K562 (cell line): ENCODE measurements around the gene PDE11A. TPM values are rescaled to one million over a fixed set of nuclear protein-coding genes. Genes with fewer than 3 reads are reported as not detected.

Source experiments
- ATAC-seq: fragments of 200-7000 bp; cut with Tn5 transposase; 3 replicates; pipeline ENCODE4 v1.9.1; 2020; ENCODE audit warnings: moderate library complexity
- BruUV-seq: library from RNA; stranded (reverse); fragments of 400-500 nt; replicated peaks from 2 replicates; lab custom pipeline; 2021; lab: Mats Ljungman, UMichigan
- CTCF ChIA-PET: fragments of 300-600 bp; formaldehyde crosslinking; extraction: SDS; loops from one replicate; lab custom pipeline; 2021; ENCODE audit warnings: low intra/inter-chr PET ratio; lab: Yijun Ruan, JAX
- POLR2A ChIA-PET: fragments of 300-600, 350-650 bp; sonication (Branson Sonifier 250); formaldehyde crosslinking; extraction: SDS; loops from one replicate; lab custom pipeline; 2021; ENCODE audit warnings: antibody characterized with exemption, inconsistent platforms; lab: Yijun Ruan, JAX
- DNase-seq, 4 experiments: peaks; one replicate each; pipeline versions ENCODE4 v3.0.0 to v3.0.0-alpha.2; 2011 to 2018; ENCODE audit warnings: low spot score in 3 of 4, mixed read lengths in 3 of 4; ENCODE audit errors: extremely low read depth in 1 of 4
- FAIRE-seq: peaks from 2 replicates; lab custom pipeline; 2011; peaks lifted over from hg19 to GRCh38; lab: Jason Lieb, UNC
- H2AFZ ChIP-seq: 2 replicates; pipeline ENCODE4 v1.6.0; 2011; ENCODE audit warnings: low read depth, low read length, control low read depth, inconsistent platforms
- H3K27ac ChIP-seq: fragments of 200-600 bp; 3 replicates; pipeline ENCODE4 v1.8.0; 2011; ENCODE audit warnings: low read depth, mild to moderate bottlenecking, control low read depth, inconsistent platforms, low read length, moderate library complexity, mixed read lengths; ENCODE audit errors: extremely low read depth
- H3K27me3 ChIP-seq, 2 experiments: fragments of 300-600 bp in 1 of 2; 2 replicates in 1 of 2; 3 replicates in 1 of 2; pipeline versions ENCODE4 v1.6.0 to v1.8.0; 2011; ENCODE audit warnings: inconsistent platforms in 2 of 2, low read length in 2 of 2, mild to moderate bottlenecking in 1 of 2, mixed read lengths in 1 of 2, moderate library complexity in 1 of 2; ENCODE audit not compliant: control insufficient read depth in 2 of 2, insufficient read depth in 2 of 2
- H3K36me3 ChIP-seq: fragments of 300-600 bp; 3 replicates; pipeline ENCODE4 v1.8.0; 2011; ENCODE audit warnings: mild to moderate bottlenecking, low read length, inconsistent platforms; ENCODE audit not compliant: control insufficient read depth, insufficient read depth
- H3K4me1 ChIP-seq, 2 experiments: fragments of 200-600 bp in 1 of 2; replicated peaks in 1 of 2; 2 replicates in 1 of 2; 3 replicates in 1 of 2; pipeline versions ENCODE4 v1.5.1 to v1.8.0; 2011; ENCODE audit warnings: inconsistent platforms in 2 of 2, low read length in 2 of 2, mild to moderate bottlenecking in 1 of 2, mixed read lengths in 1 of 2, moderate library complexity in 1 of 2; ENCODE audit not compliant: control insufficient read depth in 2 of 2, insufficient read depth in 2 of 2
- H3K4me2 ChIP-seq: 2 replicates; pipeline ENCODE4 v1.6.1; 2011; ENCODE audit warnings: low read length, control low read depth, inconsistent platforms, mixed read lengths; ENCODE audit not compliant: insufficient read depth
- H3K4me3 ChIP-seq: fragments of 200-600 bp; sonication (generic), shearing (Covaris generic); 2 replicates; pipeline ENCODE4 v1.5.1; 2016; ENCODE audit warnings: control low read depth, inconsistent platforms
- H3K79me2 ChIP-seq: fragments of 200-600 bp; 3 replicates; pipeline ENCODE4 v1.8.0; 2011; ENCODE audit warnings: low read length, inconsistent platforms; ENCODE audit not compliant: control insufficient read depth, insufficient read depth
- H3K9ac ChIP-seq, 2 experiments: 2 replicates each; pipeline versions ENCODE4 v1.6.0 to v1.6.1; 2011; ENCODE audit warnings: low read depth in 2 of 2, low read length in 2 of 2, control low read depth in 1 of 2, inconsistent platforms in 1 of 2, mild to moderate bottlenecking in 1 of 2, mixed read lengths in 1 of 2; ENCODE audit not compliant: insufficient read depth in 1 of 2
- H3K9me1 ChIP-seq: one replicate; pipeline ENCODE4 v1.6.0; 2011; ENCODE audit warnings: inconsistent platforms, mild to moderate bottlenecking, low read length, moderate library complexity; ENCODE audit not compliant: control insufficient read depth, insufficient read depth
- H3K9me3 ChIP-seq: replicated peaks from 2 replicates; pipeline ENCODE4 v1.5.1; 2011; ENCODE audit warnings: low read depth, low read length, inconsistent platforms; ENCODE audit not compliant: control insufficient read depth, insufficient read depth
- H4K20me1 ChIP-seq: replicated peaks from 2 replicates; pipeline ENCODE4 v1.6.1; 2011; ENCODE audit warnings: low read length, inconsistent platforms, mixed read lengths; ENCODE audit not compliant: control insufficient read depth, insufficient read depth
- BRCA1 ChIP-seq, 2 experiments: fragments of 450-650 bp in 1 of 2; sonication (generic) in 1 of 2; formaldehyde crosslinking in 1 of 2; IDR thresholded peaks; 2 replicates each; pipeline versions ENCODE4 v1.5.0 to v1.6.1; 2017 to 2020; ENCODE audit warnings: mild to moderate bottlenecking in 1 of 2, missing genetic modification reagents in 1 of 2
- HDAC8 ChIP-seq: fragments of 450-650 bp; IDR thresholded peaks from 2 replicates; pipeline ENCODE4 v1.6.1; 2016; ENCODE audit warnings: mild to moderate bottlenecking, missing genetic modification characterization, moderate library complexity, missing compliant biosample characterization
- MAZ ChIP-seq, 2 experiments: fragments of 450-650 bp in 1 of 2; sonication (generic) in 1 of 2; formaldehyde crosslinking; IDR thresholded peaks in 1 of 2; conservative IDR thresholded peaks in 1 of 2; 2 replicates each; pipeline versions ENCODE4 v1.4.0 to v1.5.0; 2020; ENCODE audit warnings: mild to moderate bottlenecking in 1 of 2, missing genetic modification reagents in 1 of 2
- MXI1 ChIP-seq: IDR thresholded peaks from 2 replicates; pipeline ENCODE4 v1.6.1; 2011; ENCODE audit warnings: low read depth, mild to moderate bottlenecking, improper control_type of control experiment, low read length
- ZNF165 ChIP-seq: fragments of 250-450 bp; sonication (Bioruptor Pico); IDR thresholded peaks from 2 replicates; pipeline ENCODE4 v1.4.0; 2020; ENCODE audit warnings: borderline replicate concordance
- ZNF232 ChIP-seq: sonication (generic); formaldehyde crosslinking; IDR thresholded peaks from 2 replicates; pipeline ENCODE4 v1.8.0; 2022; ENCODE audit warnings: mild to moderate bottlenecking, missing genetic modification reagents
- ZNF444 ChIP-seq: fragments of 250-450 bp; sonication (Bioruptor Pico); IDR thresholded peaks from 2 replicates; pipeline ENCODE4 v1.4.0; 2020; ENCODE audit warnings: mild to moderate bottlenecking, moderate library complexity
- ZNF668 ChIP-seq: fragments of 250-450 bp; sonication (Bioruptor Pico); IDR thresholded peaks from 2 replicates; pipeline ENCODE4 v1.8.0; 2022; ENCODE audit warnings: mild to moderate bottlenecking, inconsistent platforms
- WGBS: fragments of 100-300 bp; shearing (Covaris generic); methylation state at CpG from one replicate; pipeline ENCODE4 v1.1.6; 2016; ENCODE audit warnings: low coverage, mixed read lengths; ENCODE audit not compliant: insufficient coverage; ENCODE audit errors: missing lambda C conversion rate; 5-methylcytosine and 5-hydroxymethylcytosine counted together
- in situ Hi-C: fragments of 300-500 bp; cut with MboI; formaldehyde crosslinking; loops from 4 replicates; pipeline ENCODE4 v1.15.0; 2018; ENCODE audit warnings: inconsistent platforms, mixed read lengths
- intact Hi-C: fragments of 100-400 bp; cut with micrococcal nuclease; formaldehyde crosslinking; loops from 2 replicates; pipeline ENCODE4 v1.14.2; 2022
- polyA plus RNA-seq, 8 experiments: library from polyadenylated mRNA; depleted of rRNA in 4 of 8; stranded (reverse) in 5 of 8; unstranded in 3 of 8; fragments of >200 nt; fragmentation: Nextera tagmentation in 2 of 8; fragmentation: Illumina TruSeq in 1 of 8; extraction: Ambion mirVana in 2 of 8; extraction: Trizol in 1 of 8; gene quantifications; 2 replicates each; pipeline versions ENCODE4 v1.2.1 to v1.2.3, GENCODE V29; 2011 to 2014; ENCODE audit warnings: inconsistent platforms in 1 of 8, missing spikeins in 1 of 8
- total RNA-seq, 7 experiments: library from RNA; depleted of rRNA in 6 of 7; stranded (reverse); fragments of >200 nt in 6 of 7; fragmentation: Illumina TruSeq in 2 of 7; extraction: Trizol in 2 of 7; gene quantifications; 2 replicates each; pipeline versions ENCODE4 v1.2.1 to v1.2.3, GENCODE V29; 2011 to 2021; ENCODE audit warnings: low replicate concordance in 1 of 7
- TF ChIP-seq, protein P1 (sequence below), 2 experiments: IDR thresholded peaks; 2 replicates each; pipeline ENCODE4 v1.6.1; 2011; ENCODE audit warnings: borderline replicate concordance in 1 of 2, control low read depth in 1 of 2, low read depth in 1 of 2, low read length in 1 of 2, mild to moderate bottlenecking in 1 of 2, mixed read lengths in 1 of 2, moderate library complexity in 1 of 2; ENCODE audit not compliant: insufficient read depth in 1 of 2, insufficient read length in 1 of 2, poor library complexity in 1 of 2, severe bottlenecking in 1 of 2; ENCODE audit errors: extremely low read depth in 1 of 2
- TF ChIP-seq, protein P2 (sequence below): IDR thresholded peaks from 2 replicates; pipeline ENCODE4 v1.6.1; 2014; ENCODE audit warnings: antibody characterized with exemption
- TF ChIP-seq, protein P3 (sequence below): fragments of 450-650 bp; formaldehyde crosslinking; IDR thresholded peaks from 2 replicates; pipeline ENCODE4 v1.4.0; 2020; ENCODE audit warnings: mild to moderate bottlenecking, moderate library complexity

Gene PDE11A
- total and polyA plus RNA-seq, 9 of the 15 experiments (the other 6 are each of a cell fraction or from before 2014, with no cell fraction given) = 3.2 to 22.1 (median 5.7) TPM

DNA sequence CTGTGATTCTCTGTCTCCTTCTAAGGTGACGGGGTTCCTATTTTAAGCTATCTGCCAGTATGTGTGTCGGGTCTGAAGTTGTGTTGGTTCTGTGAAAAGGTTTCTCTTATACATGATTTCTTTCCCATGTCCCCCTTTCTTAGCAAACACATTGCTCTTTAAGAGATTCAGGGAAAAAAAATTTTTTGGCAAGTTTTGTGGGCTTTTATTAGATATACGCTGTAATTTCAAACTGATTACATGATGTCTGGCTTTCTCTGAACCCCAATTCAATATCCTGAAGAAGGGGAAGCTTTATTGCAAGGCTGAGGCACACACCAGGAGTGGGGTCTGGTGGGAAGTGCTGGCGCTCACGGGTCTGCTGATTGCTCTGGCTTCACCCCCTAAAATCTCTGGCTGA, 469.4 kb downstream of the PDE11A start:
- intact Hi-C loops = loop anchor here (5.0 to 10.0 kb wide), 3 partner anchors 51 to 186 kb away; a partner anchor contains a TSS
- no TSS peak for BruUV-seq
- no peak overlapping the region for H3K4me2 ChIP-seq

More for the DNA sequence above, 469.4 kb downstream of the PDE11A start:
- no peaks in the 10 kb centered on the region for H4K20me1 ChIP-seq
- FAIRE-seq = no peak
- no peaks in the 10 kb centered on the region for H3K27me3 ChIP-seq
- CTCF ChIA-PET = interaction anchor here (2.6 kb wide), 1 partner anchor 114 kb away, joined by 18 read pairs; no protein-coding TSS in a partner anchor
- H3K79me2 ChIP-seq = no peaks in the 10 kb centered on the region
- in situ Hi-C loops = no loop called here
- no peak overlapping the region for H3K27ac ChIP-seq
- no peak for TF ChIP-seq MXI1
- TF ChIP-seq, protein P1, sequence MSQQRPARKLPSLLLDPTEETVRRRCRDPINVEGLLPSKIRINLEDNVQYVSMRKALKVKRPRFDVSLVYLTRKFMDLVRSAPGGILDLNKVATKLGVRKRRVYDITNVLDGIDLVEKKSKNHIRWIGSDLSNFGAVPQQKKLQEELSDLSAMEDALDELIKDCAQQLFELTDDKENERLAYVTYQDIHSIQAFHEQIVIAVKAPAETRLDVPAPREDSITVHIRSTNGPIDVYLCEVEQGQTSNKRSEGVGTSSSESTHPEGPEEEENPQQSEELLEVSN (IDR thresholded peaks at IDR 0.05; ENCODE audit: borderline replicate concordance in 1 of 2, extremely low read depth in 1 of 2, insufficient read depth in 1 of 2, insufficient read length in 1 of 2, low read depth in 1 of 2, low read length in 1 of 2, poor library complexity in 1 of 2, severe bottlenecking in 1 of 2) = no peak
- no peak for TF ChIP-seq ZNF165 (CRISPR knock-in tag)
- no peak for TF ChIP-seq MAZ (CRISPR knock-in tag; conservative IDR thresholded peaks at IDR 0.05 in 1 of 2, IDR thresholded peaks at IDR 0.05 in 1 of 2)
- no peak for TF ChIP-seq BRCA1 (IDR thresholded peaks at IDR 0.05)
- no peak for TF ChIP-seq BRCA1 (CRISPR knock-in tag; IDR thresholded peaks at IDR 0.05)
- TF ChIP-seq ZNF444 (CRISPR knock-in tag) = no peak
- no peak for TF ChIP-seq ZNF668 (CRISPR knock-in tag)
- TF ChIP-seq, protein P2, sequence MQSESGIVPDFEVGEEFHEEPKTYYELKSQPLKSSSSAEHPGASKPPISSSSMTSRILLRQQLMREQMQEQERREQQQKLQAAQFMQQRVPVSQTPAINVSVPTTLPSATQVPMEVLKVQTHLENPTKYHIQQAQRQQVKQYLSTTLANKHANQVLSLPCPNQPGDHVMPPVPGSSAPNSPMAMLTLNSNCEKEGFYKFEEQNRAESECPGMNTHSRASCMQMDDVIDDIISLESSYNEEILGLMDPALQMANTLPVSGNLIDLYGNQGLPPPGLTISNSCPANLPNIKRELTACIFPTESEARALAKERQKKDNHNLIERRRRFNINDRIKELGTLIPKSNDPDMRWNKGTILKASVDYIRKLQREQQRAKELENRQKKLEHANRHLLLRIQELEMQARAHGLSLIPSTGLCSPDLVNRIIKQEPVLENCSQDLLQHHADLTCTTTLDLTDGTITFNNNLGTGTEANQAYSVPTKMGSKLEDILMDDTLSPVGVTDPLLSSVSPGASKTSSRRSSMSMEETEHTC = no peak
- TF ChIP-seq, protein P3, sequence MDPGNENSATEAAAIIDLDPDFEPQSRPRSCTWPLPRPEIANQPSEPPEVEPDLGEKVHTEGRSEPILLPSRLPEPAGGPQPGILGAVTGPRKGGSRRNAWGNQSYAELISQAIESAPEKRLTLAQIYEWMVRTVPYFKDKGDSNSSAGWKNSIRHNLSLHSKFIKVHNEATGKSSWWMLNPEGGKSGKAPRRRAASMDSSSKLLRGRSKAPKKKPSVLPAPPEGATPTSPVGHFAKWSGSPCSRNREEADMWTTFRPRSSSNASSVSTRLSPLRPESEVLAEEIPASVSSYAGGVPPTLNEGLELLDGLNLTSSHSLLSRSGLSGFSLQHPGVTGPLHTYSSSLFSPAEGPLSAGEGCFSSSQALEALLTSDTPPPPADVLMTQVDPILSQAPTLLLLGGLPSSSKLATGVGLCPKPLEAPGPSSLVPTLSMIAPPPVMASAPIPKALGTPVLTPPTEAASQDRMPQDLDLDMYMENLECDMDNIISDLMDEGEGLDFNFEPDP (CRISPR knock-in tag) = no peak
- no peak for TF ChIP-seq ZNF232
- no peak for TF ChIP-seq HDAC8
- 41% methylated on average over 5 of the region's 5 CpGs for WGBS
- POLR2A ChIA-PET = interaction anchor here (1.0 to 1.6 kb wide), 2 partner anchors 10 to 14 kb away, joined by 3 to 6 read pairs; no protein-coding TSS in a partner anchor
- no peaks in the 10 kb centered on the region for H3K36me3 ChIP-seq
- no peak overlapping the region for H2AFZ ChIP-seq
- no peaks in the 10 kb centered on the region for H3K9me1 ChIP-seq
- H3K9ac ChIP-seq = no peak overlapping the region
- no peak overlapping the region for H3K4me3 ChIP-seq
- ATAC-seq = no peak
- H3K9me3 ChIP-seq = no peaks in the 10 kb centered on the region
- H3K4me1 ChIP-seq = no peaks in the 10 kb centered on the region
- no peak for DNase-seq
